SK-N-MC (cell line): Measurements from ENCODE around the gene CYB5A.
"Not testable (repeated sequence)": the region's sequence is repeated elsewhere in the genome, so short reads cannot be mapped to it uniquely, and the experiment has no call there.

Source experiments
- EZH2 ChIP-seq: fragments of 200-600 bp; sonication (generic); IDR thresholded peaks from one replicate; pipeline ENCODE4 v1.6.1; 2017; ENCODE audit warnings: antibody characterized with exemption
- FOXP2 ChIP-seq: optimal IDR thresholded peaks from 2 replicates; pipeline ENCODE3; 2011; ENCODE audit warnings: mild to moderate bottlenecking, moderate library complexity; ENCODE audit not compliant: insufficient read depth; ENCODE audit errors: extremely low read length, control extremely low read depth
- POLR2AphosphoS5 ChIP-seq: IDR thresholded peaks from 2 replicates; pipeline ENCODE4 v1.6.1; 2012; ENCODE audit warnings: mild to moderate bottlenecking, low read depth, low read length, borderline replicate concordance

DNA sequence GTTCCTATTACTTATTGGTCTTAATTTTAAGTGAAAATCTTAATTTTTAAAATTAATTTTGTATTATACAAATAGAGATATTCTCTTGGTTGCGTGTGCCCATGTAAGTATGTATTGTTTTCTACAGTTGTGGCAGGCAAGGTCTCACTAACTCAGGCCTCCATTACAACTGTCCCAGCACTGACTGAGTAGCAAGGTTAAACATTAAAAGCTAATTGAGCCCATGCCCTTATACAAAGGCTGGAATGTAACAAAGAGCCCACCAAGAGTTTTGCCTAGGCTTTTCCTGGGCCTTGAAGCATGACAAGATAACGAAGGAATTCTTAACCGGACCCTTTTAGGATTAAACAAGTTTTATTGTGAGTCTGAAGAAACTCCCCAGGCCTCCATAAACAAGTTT, 35.0 kb upstream of the CYB5A start:
- not testable (repeated sequence) for TF ChIP-seq POLR2AphosphoS5, EZH2, FOXP2
